ENCODE results near the gene INPP5E.

The INPP5E gene

DNA sequence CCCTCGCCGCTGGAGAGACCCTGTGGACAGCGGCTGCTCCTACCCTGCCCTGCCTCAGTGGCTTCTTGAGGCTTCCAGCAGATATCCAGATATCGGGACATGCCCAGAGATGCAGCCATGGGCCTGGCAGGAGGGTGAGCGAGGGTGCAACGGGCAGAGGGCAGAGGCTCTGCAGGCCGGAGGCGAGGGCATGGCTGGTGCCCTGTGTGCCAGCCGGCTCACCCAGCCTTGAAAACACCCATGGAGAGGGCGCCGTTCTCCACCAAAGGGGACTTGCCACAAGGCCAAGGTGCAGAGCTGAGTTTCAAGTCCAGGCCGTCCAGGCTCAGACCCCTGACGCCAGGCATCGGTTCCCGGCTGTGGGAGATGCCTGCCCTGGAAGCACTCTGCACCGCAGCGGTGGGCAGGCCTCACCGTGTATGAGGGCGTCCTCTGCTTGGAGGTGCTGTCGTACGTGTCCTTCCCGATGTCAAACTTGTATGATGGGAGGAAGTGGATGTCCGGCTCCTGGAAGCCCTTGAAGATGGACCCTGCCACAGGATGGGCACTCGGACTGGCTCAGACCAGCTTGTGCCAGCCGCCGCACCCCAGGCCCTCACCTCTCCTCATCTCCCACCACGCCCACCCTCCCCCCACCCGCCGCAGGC is 8.9 kb downstream of the INPP5E start:
- Histone ChIP-seq H3K4me3 (ENCODE audit: low read length) (no peak overlapping the region), H4K20me1 (ENCODE audit: insufficient read depth, low read length) (no peaks in the 10 kb centered on the region), H3K27ac (ENCODE audit: low read length) (no peak overlapping the region), H3K4me1 (ENCODE audit: low read length) (no peaks in the 10 kb centered on the region), H3K4me2 (ENCODE audit: low read depth, low read length) (no peak overlapping the region), H2AFZ (ENCODE audit: low read length) (no peak overlapping the region), H3F3A (ENCODE audit: insufficient read depth, low read length) (no peaks in the 10 kb centered on the region), H3K79me2 (ENCODE audit: low read length) (peaks cover 10% of the 10 kb centered on the region), H3K9me3 (replicated peaks; ENCODE audit: insufficient read depth, low read length) (no peaks in the 10 kb centered on the region), H3K36me3 (replicated peaks; ENCODE audit: insufficient read depth, low read length) (no peaks in the 10 kb centered on the region; the same call in 1 of the 2 replicates), H3K9ac (ENCODE audit: low read length) (no peak overlapping the region), H3K27me3 (replicated peaks; ENCODE audit: insufficient read depth, low read length) (no peaks in the 10 kb centered on the region), H3K9me2 (replicated peaks; ENCODE audit: insufficient read depth, low read length) (no peaks in the 10 kb centered on the region)
- TF ChIP-seq EZH2 (optimal IDR thresholded peaks at IDR 0.05; ENCODE audit: low read depth, low read length): no peak
- TF ChIP-seq, protein P1, sequence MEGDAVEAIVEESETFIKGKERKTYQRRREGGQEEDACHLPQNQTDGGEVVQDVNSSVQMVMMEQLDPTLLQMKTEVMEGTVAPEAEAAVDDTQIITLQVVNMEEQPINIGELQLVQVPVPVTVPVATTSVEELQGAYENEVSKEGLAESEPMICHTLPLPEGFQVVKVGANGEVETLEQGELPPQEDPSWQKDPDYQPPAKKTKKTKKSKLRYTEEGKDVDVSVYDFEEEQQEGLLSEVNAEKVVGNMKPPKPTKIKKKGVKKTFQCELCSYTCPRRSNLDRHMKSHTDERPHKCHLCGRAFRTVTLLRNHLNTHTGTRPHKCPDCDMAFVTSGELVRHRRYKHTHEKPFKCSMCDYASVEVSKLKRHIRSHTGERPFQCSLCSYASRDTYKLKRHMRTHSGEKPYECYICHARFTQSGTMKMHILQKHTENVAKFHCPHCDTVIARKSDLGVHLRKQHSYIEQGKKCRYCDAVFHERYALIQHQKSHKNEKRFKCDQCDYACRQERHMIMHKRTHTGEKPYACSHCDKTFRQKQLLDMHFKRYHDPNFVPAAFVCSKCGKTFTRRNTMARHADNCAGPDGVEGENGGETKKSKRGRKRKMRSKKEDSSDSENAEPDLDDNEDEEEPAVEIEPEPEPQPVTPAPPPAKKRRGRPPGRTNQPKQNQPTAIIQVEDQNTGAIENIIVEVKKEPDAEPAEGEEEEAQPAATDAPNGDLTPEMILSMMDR (IDR thresholded peaks at IDR 0.05; ENCODE audit: low read length): no peak
- no peak for TF ChIP-seq EZH2phosphoT487 (IDR thresholded peaks at IDR 0.05; ENCODE audit: low read length)
- no peak for DNase-seq

DNA sequence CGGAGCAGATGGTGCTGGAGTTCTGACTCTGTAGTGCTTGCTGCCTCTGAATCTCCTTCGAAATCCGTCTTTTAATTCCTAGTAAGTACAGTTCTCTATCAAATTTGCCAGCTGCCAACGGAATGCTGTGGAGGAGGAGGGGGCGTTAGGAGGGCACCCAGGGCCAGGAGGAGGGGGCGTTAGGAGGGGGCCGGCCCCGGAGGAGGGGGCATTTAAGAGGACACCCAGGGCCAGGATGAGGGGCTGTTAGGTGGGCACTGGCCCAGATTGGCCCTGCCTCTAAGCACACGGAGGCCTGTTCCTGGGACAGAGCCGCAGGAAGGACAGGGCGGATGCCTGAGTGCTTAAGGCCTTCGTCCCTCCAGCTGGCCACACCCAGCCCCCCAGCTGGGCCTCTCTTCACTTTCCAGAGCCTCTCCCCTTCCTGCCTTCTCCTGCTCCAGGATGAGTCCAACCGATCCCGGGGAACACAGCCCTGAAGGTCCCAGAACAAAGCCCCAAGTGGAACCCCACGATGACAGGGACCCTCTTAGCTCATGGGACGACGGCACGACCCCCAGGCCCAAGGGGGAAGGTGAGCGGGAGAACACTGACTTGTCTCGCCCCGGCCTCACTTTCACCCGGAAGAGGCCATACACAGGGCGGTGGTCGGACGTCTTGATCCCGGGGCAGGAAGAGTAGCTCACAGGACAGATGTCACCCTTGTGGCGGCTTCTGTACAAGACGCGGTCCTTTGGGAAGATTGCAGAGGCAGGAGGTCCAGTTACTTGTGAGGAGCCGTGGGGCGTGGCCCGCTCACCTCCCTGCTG is 9.8 kb downstream of the INPP5E start:
- H3K36me3 ChIP-seq (replicated peaks; ENCODE audit: insufficient read depth, low read length): no peaks in the 10 kb centered on the region; the same call in 1 of the 2 replicates

DNA sequence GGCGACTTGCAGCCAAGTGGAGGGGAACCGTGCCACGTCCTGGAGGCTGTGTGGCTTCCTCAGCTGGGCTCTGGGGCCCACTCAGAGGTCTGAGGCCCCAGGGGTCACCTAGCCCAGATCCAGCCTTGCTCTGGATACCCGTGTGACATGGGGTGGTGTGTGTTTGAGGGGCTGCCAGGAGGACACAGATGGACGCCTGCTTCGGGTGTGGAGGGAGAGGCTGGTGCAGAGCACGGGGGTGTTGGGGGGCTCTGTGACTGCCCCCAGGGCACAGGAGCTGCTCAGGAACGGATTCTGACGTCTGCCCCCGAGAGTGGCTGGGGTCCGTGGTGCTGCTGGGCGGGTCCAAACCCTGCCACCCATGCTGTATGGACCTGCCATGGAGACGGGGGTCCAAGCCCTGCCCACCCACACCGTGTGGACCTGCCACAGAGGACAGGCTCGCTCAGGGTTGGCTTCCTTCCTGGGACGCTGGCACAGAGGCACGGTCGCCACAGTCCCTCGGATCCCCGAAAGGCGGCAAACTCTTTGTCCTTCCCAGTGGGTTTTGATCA is 10.5 kb downstream of the INPP5E start:
- Histone ChIP-seq H2AFZ (ENCODE audit: low read length) (no peak overlapping the region), H3K4me3 (ENCODE audit: low read length) (no peak overlapping the region), H3F3A (ENCODE audit: insufficient read depth, low read length) (no peaks in the 10 kb centered on the region), H3K9me2 (replicated peaks; ENCODE audit: insufficient read depth, low read length) (no peaks in the 10 kb centered on the region), H3K27me3 (replicated peaks; ENCODE audit: insufficient read depth, low read length) (no peaks in the 10 kb centered on the region), H3K9me3 (replicated peaks; ENCODE audit: insufficient read depth, low read length) (no peaks in the 10 kb centered on the region), H4K20me1 (ENCODE audit: insufficient read depth, low read length) (no peaks in the 10 kb centered on the region), H3K4me1 (ENCODE audit: low read length) (no peaks in the 10 kb centered on the region), H3K36me3 (replicated peaks; ENCODE audit: insufficient read depth, low read length) (no peaks in the 10 kb centered on the region; the same call in 1 of the 2 replicates), H3K9ac (ENCODE audit: low read length) (no peak overlapping the region), H3K4me2 (ENCODE audit: low read depth, low read length) (no peak overlapping the region), H3K79me2 (ENCODE audit: low read length) (no peaks in the 10 kb centered on the region), H3K27ac (ENCODE audit: low read length) (no peak overlapping the region)
- DNase-seq: no peak
- no peak for TF ChIP-seq EZH2 (optimal IDR thresholded peaks at IDR 0.05; ENCODE audit: low read depth, low read length)
- TF ChIP-seq, protein P1 (IDR thresholded peaks at IDR 0.05; ENCODE audit: low read length): no peak
- no peak for TF ChIP-seq EZH2phosphoT487 (IDR thresholded peaks at IDR 0.05; ENCODE audit: low read length)

More for the DNA sequence above, 9.8 kb downstream of the INPP5E start:
- TF ChIP-seq EZH2phosphoT487 (IDR thresholded peaks at IDR 0.05; ENCODE audit: low read length): no peak
- TF ChIP-seq EZH2 (optimal IDR thresholded peaks at IDR 0.05; ENCODE audit: low read depth, low read length): no peak
- TF ChIP-seq, protein P1 (IDR thresholded peaks at IDR 0.05; ENCODE audit: low read length): no peak
- DNase-seq: no peak
- Histone ChIP-seq H3F3A (ENCODE audit: insufficient read depth, low read length) (no peaks in the 10 kb centered on the region), H3K9ac (ENCODE audit: low read length) (no peak overlapping the region), H3K9me3 (replicated peaks; ENCODE audit: insufficient read depth, low read length) (no peaks in the 10 kb centered on the region), H3K27ac (ENCODE audit: low read length) (no peak overlapping the region), H3K4me2 (ENCODE audit: low read depth, low read length) (no peak overlapping the region), H3K4me3 (ENCODE audit: low read length) (no peak overlapping the region), H4K20me1 (ENCODE audit: insufficient read depth, low read length) (no peaks in the 10 kb centered on the region), H3K79me2 (ENCODE audit: low read length) (peaks cover 2% of the 10 kb centered on the region), H3K4me1 (ENCODE audit: low read length) (no peaks in the 10 kb centered on the region), H2AFZ (ENCODE audit: low read length) (no peak overlapping the region), H3K27me3 (replicated peaks; ENCODE audit: insufficient read depth, low read length) (no peaks in the 10 kb centered on the region), H3K9me2 (replicated peaks; ENCODE audit: insufficient read depth, low read length) (no peaks in the 10 kb centered on the region)

All from MM.1S (cell line).